Activated naive CD8-positive, alpha-beta T cell treated with anti-CD3 and anti-CD28 coated beads, Interleukin-2, amount 50 U/mL, for 24 hours (primary cell): ENCODE results near the gene ALDH1A3.

Experiments used
- ATAC-seq: fragments of 150-1000 bp; cut with Tn5 transposase; one replicate; pipeline ENCODE4 v1.10.0; 2021
- DNase-seq: peaks from one replicate; pipeline ENCODE4 v3.0.0; 2021
- H3K27ac Mint-ChIP-seq: one replicate; pipeline ENCODE4 v1.8.0; 2021; ENCODE audit warnings: mild to moderate bottlenecking, mixed read lengths
- H3K27me3 Mint-ChIP-seq: one replicate; pipeline ENCODE4 v1.8.0; 2021; ENCODE audit warnings: mixed read lengths
- H3K36me3 Mint-ChIP-seq: one replicate; pipeline ENCODE4 v1.8.0; 2021; ENCODE audit warnings: low read depth, mixed read lengths
- H3K4me1 Mint-ChIP-seq: one replicate; pipeline ENCODE4 v1.8.0; 2021; ENCODE audit warnings: mixed read lengths
- H3K4me3 Mint-ChIP-seq: one replicate; pipeline ENCODE4 v1.8.0; 2021; ENCODE audit warnings: mild to moderate bottlenecking, moderate library complexity, mixed read lengths
- H3K9me3 Mint-ChIP-seq: one replicate; pipeline ENCODE4 v1.8.0; 2021; ENCODE audit warnings: mixed read lengths

ALDH1A3 gene

DNA sequence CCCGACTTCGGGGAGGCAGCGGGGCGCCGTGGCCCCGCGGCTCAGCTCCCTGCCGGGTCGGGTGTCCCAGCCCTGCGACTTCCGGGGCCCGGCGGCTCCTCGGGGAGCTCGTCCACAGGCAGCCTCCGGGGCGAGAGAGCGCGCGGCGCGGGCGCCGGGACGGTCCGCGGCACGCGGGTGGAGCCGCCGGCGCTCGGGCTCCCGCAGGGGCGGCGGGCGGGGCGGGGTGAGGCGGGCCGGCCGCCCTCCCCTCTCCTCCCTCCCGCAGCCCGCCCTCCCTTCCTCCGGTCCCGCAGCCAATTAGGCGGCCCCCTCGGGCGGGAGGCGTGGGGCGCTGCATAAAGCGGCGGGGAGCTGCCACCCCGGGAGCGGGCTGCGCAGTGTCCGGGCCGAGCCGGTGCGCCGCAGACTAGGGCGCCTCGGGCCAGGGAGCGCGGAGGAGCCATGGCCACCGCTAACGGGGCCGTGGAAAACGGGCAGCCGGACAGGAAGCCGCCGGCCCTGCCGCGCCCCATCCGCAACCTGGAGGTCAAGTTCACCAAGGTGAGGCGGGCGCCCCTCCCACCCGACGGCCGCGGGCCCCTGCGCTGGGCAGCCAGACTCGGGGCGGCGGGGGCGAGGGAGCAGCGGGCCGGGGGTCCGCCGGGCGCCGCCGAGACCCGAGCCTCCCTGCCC is at the start of gene ALDH1A3:
Gene ALDH1A3, plus strand, starts transcription at position 368 of the 675 bp plus-strand sequence. Its CDS starts 77 bp downstream, at position 445.
- ATAC-seq (peak; percentile 31), DNase-seq (peak; percentile 13)
- H3K4me1 Mint-ChIP-seq, result peaks cover 8% of the 10 kb centered on the region
- no peak within 1 kb of the TSS for H3K27ac Mint-ChIP-seq
- H3K9me3 Mint-ChIP-seq, result no peaks in the 10 kb centered on the region
- peaks cover 76% of the 10 kb centered on the region for H3K27me3 Mint-ChIP-seq
- peak within 1 kb of the TSS; percentile 49 for H3K4me3 Mint-ChIP-seq
- no peaks in the 10 kb centered on the region for H3K36me3 Mint-ChIP-seq

- no peak overlapping the region for H3K4me3 Mint-ChIP-seq
- no peak for DNase-seq
- peaks cover 24% of the 10 kb centered on the region for H3K27me3 Mint-ChIP-seq
- H3K4me1 Mint-ChIP-seq, result no peaks in the 10 kb centered on the region
- peaks cover 4% of the 10 kb centered on the region for H3K9me3 Mint-ChIP-seq
- H3K36me3 Mint-ChIP-seq, result no peaks in the 10 kb centered on the region
- ATAC-seq, result no peak
- H3K27ac Mint-ChIP-seq, result no peak overlapping the region
These were observed 48.2 kb upstream of the ALDH1A3 start for GRCh38 chr15:100831467-100831866.

GRCh38 chr15:100832149-100832942 is 47.3 kb upstream of the ALDH1A3 start:
- Mint-ChIP-seq H3K27ac (no peak overlapping the region), H3K4me3 (no peak overlapping the region), H3K9me3 (peaks cover 4% of the 10 kb centered on the region), H3K4me1 (no peaks in the 10 kb centered on the region), H3K36me3 (no peaks in the 10 kb centered on the region), H3K27me3 (peaks cover 27% of the 10 kb centered on the region)
- DNase-seq, result no peak
- ATAC-seq, result peak; percentile 15

- Mint-ChIP-seq H3K36me3 (no peaks in the 10 kb centered on the region), H3K9me3 (peaks cover 4% of the 10 kb centered on the region), H3K27ac (no peak overlapping the region), H3K4me3 (no peak overlapping the region), H3K4me1 (no peaks in the 10 kb centered on the region), H3K27me3 (peaks cover 18% of the 10 kb centered on the region)
- ATAC-seq, result no peak
- DNase-seq, result no peak
These were observed 45.9 kb upstream of the ALDH1A3 start for GRCh38 chr15:100833417-100834389.

- no peak for ATAC-seq
- H3K27me3 Mint-ChIP-seq, result peaks cover 20% of the 10 kb centered on the region
- no peaks in the 10 kb centered on the region for H3K36me3 Mint-ChIP-seq
- H3K27ac Mint-ChIP-seq, result no peak overlapping the region
- H3K4me1 Mint-ChIP-seq, result no peaks in the 10 kb centered on the region
- DNase-seq, result no peak
- H3K9me3 Mint-ChIP-seq, result peaks cover 4% of the 10 kb centered on the region
- no peak overlapping the region for H3K4me3 Mint-ChIP-seq
These were observed 44.9 kb upstream of the ALDH1A3 start for GRCh38 chr15:100834731-100835130.

DNA sequence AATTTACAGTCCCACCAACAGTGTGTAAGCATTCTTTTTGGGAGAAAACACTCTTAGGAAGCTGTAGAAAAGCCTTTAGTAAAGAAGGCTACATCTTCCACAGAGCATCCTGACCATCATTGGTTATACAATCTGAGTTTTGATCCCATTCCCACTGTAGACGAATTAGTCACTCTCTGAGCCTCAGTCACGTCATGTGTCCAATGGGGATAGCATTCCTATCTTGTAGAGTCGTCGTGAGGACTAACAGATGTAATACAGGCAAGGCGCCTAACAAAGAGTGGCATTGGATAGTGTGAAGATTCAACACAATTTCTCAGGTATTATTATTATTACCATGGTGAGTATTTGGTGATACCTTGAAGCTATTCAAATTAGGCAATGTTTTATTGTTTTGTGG is 44.0 kb upstream of the ALDH1A3 start:
- Mint-ChIP-seq H3K4me3 (no peak overlapping the region), H3K27ac (no peak overlapping the region), H3K9me3 (peaks cover 4% of the 10 kb centered on the region), H3K36me3 (no peaks in the 10 kb centered on the region), H3K27me3 (peaks cover 18% of the 10 kb centered on the region), H3K4me1 (no peaks in the 10 kb centered on the region)
- DNase-seq (no peak), ATAC-seq (no peak)

DNA sequence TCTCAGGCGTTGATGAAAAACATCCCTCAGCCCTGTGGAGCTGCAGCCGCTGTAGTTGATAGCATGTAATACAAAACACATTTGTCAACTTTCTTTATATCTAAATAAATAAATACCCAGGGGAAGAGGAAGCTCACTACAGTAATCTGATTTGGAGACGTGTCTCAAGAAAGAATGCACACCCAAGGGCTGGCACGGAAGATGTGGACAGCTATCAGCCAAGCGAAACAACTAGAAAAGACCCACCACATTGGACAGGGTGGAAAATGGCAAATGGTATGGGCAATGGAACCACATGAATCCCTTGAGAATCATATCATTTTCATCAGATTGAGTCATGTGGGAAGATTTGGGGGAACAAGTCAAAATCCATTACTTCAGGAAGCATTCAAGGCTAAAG is 43.1 kb upstream of the ALDH1A3 start:
- peaks cover 14% of the 10 kb centered on the region for H3K27me3 Mint-ChIP-seq
- H3K27ac Mint-ChIP-seq, result no peak overlapping the region
- no peaks in the 10 kb centered on the region for H3K4me1 Mint-ChIP-seq
- ATAC-seq (no peak), DNase-seq (no peak)
- H3K9me3 Mint-ChIP-seq, result peaks cover 4% of the 10 kb centered on the region
- H3K36me3 Mint-ChIP-seq, result no peaks in the 10 kb centered on the region
- H3K4me3 Mint-ChIP-seq, result no peak overlapping the region

GRCh38 chr15:100841426-100841825 is 38.2 kb upstream of the ALDH1A3 start:
- Mint-ChIP-seq H3K4me1 (no peaks in the 10 kb centered on the region), H3K27ac (no peak overlapping the region), H3K27me3 (peaks cover 13% of the 10 kb centered on the region), H3K36me3 (no peaks in the 10 kb centered on the region), H3K4me3 (no peak overlapping the region), H3K9me3 (no peaks in the 10 kb centered on the region)
- DNase-seq, result no peak
- no peak for ATAC-seq

- DNase-seq, result no peak
- no peak overlapping the region for H3K27ac Mint-ChIP-seq
- no peaks in the 10 kb centered on the region for H3K4me1 Mint-ChIP-seq
- no peak for ATAC-seq
- no peaks in the 10 kb centered on the region for H3K9me3 Mint-ChIP-seq
- H3K4me3 Mint-ChIP-seq, result no peak overlapping the region
- no peaks in the 10 kb centered on the region for H3K36me3 Mint-ChIP-seq
- peaks cover 7% of the 10 kb centered on the region for H3K27me3 Mint-ChIP-seq
These were observed 36.6 kb upstream of the ALDH1A3 start for GRCh38 chr15:100842756-100843730.

GRCh38 chr15:100844167-100844566 is 35.5 kb upstream of the ALDH1A3 start:
- ATAC-seq (no peak), DNase-seq (no peak)
- H3K36me3 Mint-ChIP-seq, result no peaks in the 10 kb centered on the region
- H3K27ac Mint-ChIP-seq, result no peak overlapping the region
- no peaks in the 10 kb centered on the region for H3K9me3 Mint-ChIP-seq
- no peak overlapping the region for H3K4me3 Mint-ChIP-seq
- peaks cover 2% of the 10 kb centered on the region for H3K4me1 Mint-ChIP-seq
- peaks cover 7% of the 10 kb centered on the region for H3K27me3 Mint-ChIP-seq

- ATAC-seq (no peak), DNase-seq (no peak)
- no peak overlapping the region for H3K4me3 Mint-ChIP-seq
- H3K9me3 Mint-ChIP-seq, result no peaks in the 10 kb centered on the region
- H3K4me1 Mint-ChIP-seq, result peaks cover 5% of the 10 kb centered on the region
- peaks cover 7% of the 10 kb centered on the region for H3K27me3 Mint-ChIP-seq
- no peak overlapping the region for H3K27ac Mint-ChIP-seq
- H3K36me3 Mint-ChIP-seq, result no peaks in the 10 kb centered on the region
These were observed 34.9 kb upstream of the ALDH1A3 start for GRCh38 chr15:100844778-100845177.

- Mint-ChIP-seq H3K27ac (no peak overlapping the region), H3K4me1 (peaks cover 8% of the 10 kb centered on the region), H3K36me3 (no peaks in the 10 kb centered on the region), H3K4me3 (no peak overlapping the region), H3K9me3 (no peaks in the 10 kb centered on the region), H3K27me3 (peaks cover 11% of the 10 kb centered on the region)
- ATAC-seq (no peak), DNase-seq (no peak)
These were observed 32.4 kb upstream of the ALDH1A3 start for GRCh38 chr15:100847194-100847593.

DNA sequence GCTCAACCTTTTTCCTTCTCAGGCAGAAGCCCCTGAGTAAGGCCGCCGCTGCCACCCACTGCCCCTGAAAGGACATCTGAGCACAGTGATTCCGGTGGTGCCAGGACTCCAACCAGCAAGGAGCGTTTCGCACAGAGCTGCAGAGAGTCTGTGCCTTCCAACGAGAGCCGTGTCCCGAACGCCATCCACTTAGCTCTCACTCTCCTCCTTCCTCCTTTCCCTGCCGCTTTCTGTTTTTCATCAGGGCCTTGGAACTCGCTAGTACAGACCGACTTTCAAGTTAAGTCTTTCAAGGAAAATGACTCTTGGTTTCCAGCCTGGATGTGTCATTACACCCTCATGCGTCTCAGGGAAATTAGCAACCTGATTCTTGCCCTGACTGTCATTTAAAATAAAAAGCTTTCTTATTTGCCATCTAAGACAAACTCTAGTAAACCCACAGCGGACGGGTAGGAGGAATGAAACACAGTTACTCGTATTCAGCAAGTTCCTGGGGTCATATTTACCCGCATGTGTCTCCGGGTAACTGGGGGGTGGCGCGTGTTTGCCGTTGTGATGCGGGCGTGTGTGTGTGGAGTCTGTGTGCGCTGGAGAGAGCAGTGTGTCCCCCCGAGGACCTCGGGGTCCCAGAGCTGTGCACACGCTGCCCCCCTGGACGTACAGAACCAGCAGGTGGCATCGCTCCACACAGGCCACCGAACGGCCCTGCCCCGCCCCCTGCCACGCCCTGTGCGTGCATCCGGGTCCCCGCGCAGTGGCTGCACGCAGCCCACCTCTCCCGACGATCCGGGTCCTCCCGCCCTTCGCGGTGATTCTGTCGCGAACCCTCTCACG is 30.4 kb upstream of the ALDH1A3 start:
- peak; percentile 80 for ATAC-seq
- Mint-ChIP-seq H3K4me1 (peaks cover 8% of the 10 kb centered on the region), H3K4me3 (peak overlapping the region; percentile 75), H3K36me3 (no peaks in the 10 kb centered on the region), H3K27me3 (peaks cover 8% of the 10 kb centered on the region), H3K27ac (no peak overlapping the region), H3K9me3 (no peaks in the 10 kb centered on the region)
- DNase-seq, result peak; percentile 70
